Measurements from ENCODE around the gene KDM2B.

Gene KDM2B

DNA sequence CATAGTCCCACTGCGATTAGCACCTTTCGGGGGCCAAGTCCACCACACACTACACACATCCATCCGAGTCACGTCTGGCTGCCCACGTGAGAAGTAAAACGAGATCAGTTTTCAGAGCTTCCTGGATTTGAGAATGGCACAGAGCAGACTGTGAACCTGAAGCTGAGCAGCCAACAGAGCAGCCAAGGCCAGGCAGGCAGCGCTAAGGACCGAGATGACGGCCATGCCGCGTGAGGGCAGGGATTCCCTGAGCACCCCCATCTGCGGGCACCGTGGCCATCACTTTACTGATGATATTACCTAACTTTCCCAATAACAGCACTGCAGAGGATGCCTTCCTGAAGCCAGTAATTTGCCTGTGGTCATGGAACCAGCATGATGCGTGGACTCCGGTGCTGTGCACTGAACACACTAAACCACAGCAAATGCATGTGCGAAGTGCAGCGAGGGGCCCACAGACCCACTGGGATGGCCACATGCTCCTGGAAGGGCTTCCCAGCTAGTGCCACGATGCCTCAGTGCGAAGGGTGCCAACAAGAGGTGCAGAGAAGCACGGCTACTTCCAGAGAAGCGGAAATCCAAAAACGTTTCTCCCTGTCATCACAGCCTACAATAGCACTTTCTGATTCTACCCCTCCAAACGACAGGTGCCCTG lies 124.9 kb downstream of the KDM2B start:
- Histone ChIP-seq H3K27me3 (ENCODE audit: low read depth, low read length) (no peaks in the 10 kb centered on the region), H3K4me2 (ENCODE audit: low read length) (no peak overlapping the region), H3K4me1 (ENCODE audit: low read length) (peaks cover 6% of the 10 kb centered on the region; the same call in 1 of the 2 replicates), H2AFZ (ENCODE audit: low read depth, low read length) (no peak overlapping the region), H3K27ac (ENCODE audit: low read length) (no peak overlapping the region), H4K20me1 (ENCODE audit: insufficient read depth, low read length) (peaks cover 97% of the 10 kb centered on the region), H3K9me3 (ENCODE audit: insufficient read depth, low read length) (no peaks in the 10 kb centered on the region), H3K36me3 (replicated peaks; ENCODE audit: low read depth, low read length) (peaks cover 57% of the 10 kb centered on the region), H3K79me2 (ENCODE audit: low read length) (peaks cover 100% of the 10 kb centered on the region), H3K4me3 (ENCODE audit: low read length) (no peak overlapping the region), H3K9ac (ENCODE audit: low read length) (no peak overlapping the region)
- TF ChIP-seq, protein P1, sequence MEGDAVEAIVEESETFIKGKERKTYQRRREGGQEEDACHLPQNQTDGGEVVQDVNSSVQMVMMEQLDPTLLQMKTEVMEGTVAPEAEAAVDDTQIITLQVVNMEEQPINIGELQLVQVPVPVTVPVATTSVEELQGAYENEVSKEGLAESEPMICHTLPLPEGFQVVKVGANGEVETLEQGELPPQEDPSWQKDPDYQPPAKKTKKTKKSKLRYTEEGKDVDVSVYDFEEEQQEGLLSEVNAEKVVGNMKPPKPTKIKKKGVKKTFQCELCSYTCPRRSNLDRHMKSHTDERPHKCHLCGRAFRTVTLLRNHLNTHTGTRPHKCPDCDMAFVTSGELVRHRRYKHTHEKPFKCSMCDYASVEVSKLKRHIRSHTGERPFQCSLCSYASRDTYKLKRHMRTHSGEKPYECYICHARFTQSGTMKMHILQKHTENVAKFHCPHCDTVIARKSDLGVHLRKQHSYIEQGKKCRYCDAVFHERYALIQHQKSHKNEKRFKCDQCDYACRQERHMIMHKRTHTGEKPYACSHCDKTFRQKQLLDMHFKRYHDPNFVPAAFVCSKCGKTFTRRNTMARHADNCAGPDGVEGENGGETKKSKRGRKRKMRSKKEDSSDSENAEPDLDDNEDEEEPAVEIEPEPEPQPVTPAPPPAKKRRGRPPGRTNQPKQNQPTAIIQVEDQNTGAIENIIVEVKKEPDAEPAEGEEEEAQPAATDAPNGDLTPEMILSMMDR (IDR thresholded peaks at IDR 0.05; ENCODE audit: low read depth, low read length) = no peak
- TF ChIP-seq EZH2phosphoT487 (IDR thresholded peaks at IDR 0.05; ENCODE audit: low read depth) = no peak

DNA sequence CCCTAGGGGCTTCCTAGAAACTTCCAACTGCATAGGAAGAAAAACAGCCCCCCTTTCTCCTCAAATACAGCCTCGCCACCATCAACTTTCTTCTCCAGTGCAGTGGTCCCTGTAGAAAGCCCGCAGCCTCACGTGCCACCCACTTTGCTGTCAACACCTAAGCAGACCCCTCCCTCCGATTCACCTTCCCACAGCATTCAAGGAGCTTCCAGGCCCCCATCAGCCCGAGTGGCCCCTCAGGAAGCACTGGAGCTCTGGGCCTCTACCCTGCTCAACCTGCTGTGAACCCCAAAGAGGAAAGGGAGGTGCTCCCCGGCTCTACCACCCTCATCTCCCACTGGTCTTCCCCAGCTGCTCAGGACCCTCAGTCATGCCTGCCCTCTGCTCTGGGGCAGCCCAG lies 125.9 kb downstream of the KDM2B start:
- no peaks in the 10 kb centered on the region for H3K27me3 ChIP-seq (ENCODE audit: low read depth, low read length)
- TF ChIP-seq, protein P1 (IDR thresholded peaks at IDR 0.05; ENCODE audit: low read depth, low read length) = no peak
- no peak for TF ChIP-seq EZH2phosphoT487 (IDR thresholded peaks at IDR 0.05; ENCODE audit: low read depth)
- H3K36me3 ChIP-seq (replicated peaks; ENCODE audit: low read depth, low read length) = peaks cover 55% of the 10 kb centered on the region
- H3K79me2 ChIP-seq (ENCODE audit: low read length) = peaks cover 100% of the 10 kb centered on the region
- peaks cover 96% of the 10 kb centered on the region for H4K20me1 ChIP-seq (ENCODE audit: insufficient read depth, low read length)
- H3K4me1 ChIP-seq (ENCODE audit: low read length) = peaks cover 6% of the 10 kb centered on the region; the same call in 1 of the 2 replicates
- no peak overlapping the region for H2AFZ ChIP-seq (ENCODE audit: low read depth, low read length)
- no peaks in the 10 kb centered on the region for H3K9me3 ChIP-seq (ENCODE audit: insufficient read depth, low read length)
- no peak overlapping the region for H3K9ac ChIP-seq (ENCODE audit: low read length)
- H3K4me3 ChIP-seq (ENCODE audit: low read length) = no peak overlapping the region
- no peak overlapping the region for H3K27ac ChIP-seq (ENCODE audit: low read length)
- H3K4me2 ChIP-seq (ENCODE audit: low read length) = no peak overlapping the region

DNA sequence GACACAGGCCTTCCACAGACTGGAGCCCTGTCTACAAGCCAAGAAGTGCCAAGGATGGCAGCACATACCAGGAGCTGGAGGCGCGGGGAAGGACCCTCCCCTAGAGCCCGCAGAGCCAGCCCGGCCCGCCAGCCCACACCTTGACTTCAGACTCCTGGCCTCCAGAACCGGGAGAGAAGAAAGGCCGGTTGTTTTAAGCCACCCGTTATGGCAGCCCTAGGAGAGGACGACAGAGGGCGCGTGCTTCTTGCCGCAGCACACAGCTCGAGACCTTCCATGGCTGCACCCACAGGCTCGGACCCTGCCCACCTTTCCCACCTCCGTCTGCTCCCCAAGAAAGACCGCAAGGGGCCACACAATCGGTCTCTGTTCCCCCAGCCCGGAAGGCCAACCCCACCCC lies 127.2 kb downstream of the KDM2B start:
- no peak overlapping the region for H3K27ac ChIP-seq (ENCODE audit: low read length)
- no peaks in the 10 kb centered on the region for H3K9me3 ChIP-seq (ENCODE audit: insufficient read depth, low read length)
- H3K4me2 ChIP-seq (ENCODE audit: low read length) = no peak overlapping the region
- H3K79me2 ChIP-seq (ENCODE audit: low read length) = peaks cover 100% of the 10 kb centered on the region
- peaks cover 61% of the 10 kb centered on the region for H3K36me3 ChIP-seq (replicated peaks; ENCODE audit: low read depth, low read length)
- H3K9ac ChIP-seq (ENCODE audit: low read length) = no peak overlapping the region
- H4K20me1 ChIP-seq (ENCODE audit: insufficient read depth, low read length) = peaks cover 98% of the 10 kb centered on the region
- peaks cover 6% of the 10 kb centered on the region; the same call in 1 of the 2 replicates for H3K4me1 ChIP-seq (ENCODE audit: low read length)
- no peak for TF ChIP-seq EZH2phosphoT487 (IDR thresholded peaks at IDR 0.05; ENCODE audit: low read depth)
- TF ChIP-seq, protein P1 (IDR thresholded peaks at IDR 0.05; ENCODE audit: low read depth, low read length) = no peak
- H3K4me3 ChIP-seq (ENCODE audit: low read length) = no peak overlapping the region
- H3K27me3 ChIP-seq (ENCODE audit: low read depth, low read length) = no peaks in the 10 kb centered on the region
- H2AFZ ChIP-seq (ENCODE audit: low read depth, low read length) = no peak overlapping the region

DNA sequence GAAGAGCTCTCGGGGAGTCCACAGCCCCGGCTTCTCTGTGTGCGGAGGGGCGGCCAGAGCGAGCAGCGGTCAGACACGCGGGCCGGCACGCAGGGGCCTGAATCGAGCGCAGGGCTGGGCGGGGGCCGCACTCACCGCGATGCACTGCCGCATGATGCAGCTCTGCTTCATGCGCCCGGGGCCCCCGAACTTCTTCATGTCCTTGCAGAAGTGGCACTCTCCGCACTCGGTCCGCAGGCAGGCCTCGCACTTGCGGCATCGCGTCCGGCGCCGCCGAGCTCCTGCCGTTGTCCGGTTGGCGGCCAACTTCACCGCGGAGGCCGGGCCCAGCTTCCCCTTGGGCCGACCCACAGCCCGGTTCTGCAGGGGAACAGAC lies 127.8 kb downstream of the KDM2B start:
- no peak for TF ChIP-seq EZH2phosphoT487 (IDR thresholded peaks at IDR 0.05; ENCODE audit: low read depth)
- TF ChIP-seq, protein P1 (IDR thresholded peaks at IDR 0.05; ENCODE audit: low read depth, low read length) = no peak
- peaks cover 6% of the 10 kb centered on the region; the same call in 1 of the 2 replicates for H3K4me1 ChIP-seq (ENCODE audit: low read length)
- no peak overlapping the region for H2AFZ ChIP-seq (ENCODE audit: low read depth, low read length)
- no peak overlapping the region for H3K4me2 ChIP-seq (ENCODE audit: low read length)
- peaks cover 65% of the 10 kb centered on the region for H3K36me3 ChIP-seq (replicated peaks; ENCODE audit: low read depth, low read length)
- H3K79me2 ChIP-seq (ENCODE audit: low read length) = peaks cover 99% of the 10 kb centered on the region
- no peak overlapping the region for H3K4me3 ChIP-seq (ENCODE audit: low read length)
- no peaks in the 10 kb centered on the region for H3K27me3 ChIP-seq (ENCODE audit: low read depth, low read length)
- H3K9ac ChIP-seq (ENCODE audit: low read length) = no peak overlapping the region
- H3K27ac ChIP-seq (ENCODE audit: low read length) = no peak overlapping the region
- H3K9me3 ChIP-seq (ENCODE audit: insufficient read depth, low read length) = no peaks in the 10 kb centered on the region
- H4K20me1 ChIP-seq (ENCODE audit: insufficient read depth, low read length) = peaks cover 95% of the 10 kb centered on the region

All from OCI-LY3 (cell line).